Upper lobe of left lung (tissue), 4 donors: ENCODE results near the gene EVI5.

Experiments
- CTCF ChIP-seq, 6 experiments: fragments of 450-650 bp in 4 of 6; fragments of 200-600 bp in 2 of 6; sonication (generic) in 2 of 6; IDR thresholded peaks; one replicate each; pipeline ENCODE4 v1.5.1; 2016 to 2019; ENCODE audit warnings: antibody characterized with exemption in 6 of 6
- EP300 ChIP-seq, 4 donors: sonication (generic); formaldehyde crosslinking; IDR thresholded peaks; one replicate each; pipeline ENCODE4 v1.5.1; 2017; ENCODE audit warnings: antibody characterized with exemption in 4 of 4, control low read depth in 2 of 4
- POLR2A ChIP-seq, 4 donors: fragments of 450-650 bp; IDR thresholded peaks; one replicate each; pipeline ENCODE4 v1.5.1; 2016 to 2017; ENCODE audit warnings: antibody characterized with exemption in 4 of 4, mild to moderate bottlenecking in 2 of 4
- POLR2AphosphoS5 ChIP-seq, 2 donors: sonication (generic); formaldehyde crosslinking; IDR thresholded peaks; one replicate each; pipeline ENCODE4 v1.5.1; 2017; ENCODE audit warnings: antibody characterized with exemption in 2 of 2

- no peak for TF ChIP-seq POLR2A (IDR thresholded peaks at IDR 0.05)
- no peak for TF ChIP-seq CTCF (IDR thresholded peaks at IDR 0.05)
- TF ChIP-seq EP300 (IDR thresholded peaks at IDR 0.05) = no peak
- TF ChIP-seq POLR2AphosphoS5 (IDR thresholded peaks at IDR 0.05) = no peak
Observed at GRCh38 chr1:92786111-92786901, 1.4 kb upstream of the EVI5 start.
